Measurements from ENCODE around the gene TARBP2.

The TARBP2 gene

GRCh38 chr12:53495903-53496751 is 5.0 kb upstream of the TARBP2 start:
- DNase-seq (ENCODE audit: low read depth in 2 of 2): no peak

- no peak for DNase-seq (ENCODE audit: low read depth in 2 of 2)
These were observed 4.4 kb upstream of the TARBP2 start for GRCh38 chr12:53496752-53497032.

DNA sequence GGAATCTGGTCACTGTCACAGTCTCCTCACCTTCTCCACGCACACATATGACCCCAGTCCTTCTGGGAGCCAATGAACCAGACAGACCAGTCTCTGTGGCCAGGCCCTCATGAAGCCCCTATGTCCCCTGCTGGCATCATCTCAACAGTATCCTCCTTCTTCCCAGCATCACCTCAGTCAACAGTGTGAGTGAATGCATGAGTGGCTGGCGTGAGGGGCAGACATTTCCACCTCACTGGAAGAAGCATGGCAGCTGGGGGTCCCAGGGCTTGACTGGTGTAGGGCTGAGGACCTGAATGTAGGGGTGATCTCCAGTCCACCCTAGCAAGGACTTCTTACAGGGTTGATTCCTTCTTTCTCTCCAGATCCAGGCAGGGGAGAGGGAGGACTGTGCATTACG is 3.6 kb upstream of the TARBP2 start:
- no peak for DNase-seq (ENCODE audit: low read depth in 2 of 2)

DNA sequence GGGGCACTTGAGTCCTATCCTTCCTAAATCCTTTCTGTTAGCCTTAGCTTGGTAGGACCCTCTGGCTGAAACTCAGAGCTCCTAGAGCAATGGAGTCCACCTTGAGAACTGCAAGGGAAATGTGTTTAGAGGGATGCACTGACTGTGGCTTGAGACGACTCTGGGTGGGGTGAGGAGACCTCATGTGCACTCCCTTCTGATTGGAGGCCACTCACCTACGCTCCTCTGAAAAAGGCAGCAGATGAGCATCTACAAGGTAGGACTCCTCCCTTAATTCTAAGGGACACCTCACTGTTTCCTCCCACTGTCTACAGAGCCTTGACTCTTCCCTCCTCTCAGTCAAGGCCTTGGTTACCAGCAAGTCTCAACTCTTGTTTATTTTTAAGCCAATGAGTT is 2.9 kb upstream of the TARBP2 start:
- DNase-seq (ENCODE audit: low read depth in 2 of 2): no peak

DNA sequence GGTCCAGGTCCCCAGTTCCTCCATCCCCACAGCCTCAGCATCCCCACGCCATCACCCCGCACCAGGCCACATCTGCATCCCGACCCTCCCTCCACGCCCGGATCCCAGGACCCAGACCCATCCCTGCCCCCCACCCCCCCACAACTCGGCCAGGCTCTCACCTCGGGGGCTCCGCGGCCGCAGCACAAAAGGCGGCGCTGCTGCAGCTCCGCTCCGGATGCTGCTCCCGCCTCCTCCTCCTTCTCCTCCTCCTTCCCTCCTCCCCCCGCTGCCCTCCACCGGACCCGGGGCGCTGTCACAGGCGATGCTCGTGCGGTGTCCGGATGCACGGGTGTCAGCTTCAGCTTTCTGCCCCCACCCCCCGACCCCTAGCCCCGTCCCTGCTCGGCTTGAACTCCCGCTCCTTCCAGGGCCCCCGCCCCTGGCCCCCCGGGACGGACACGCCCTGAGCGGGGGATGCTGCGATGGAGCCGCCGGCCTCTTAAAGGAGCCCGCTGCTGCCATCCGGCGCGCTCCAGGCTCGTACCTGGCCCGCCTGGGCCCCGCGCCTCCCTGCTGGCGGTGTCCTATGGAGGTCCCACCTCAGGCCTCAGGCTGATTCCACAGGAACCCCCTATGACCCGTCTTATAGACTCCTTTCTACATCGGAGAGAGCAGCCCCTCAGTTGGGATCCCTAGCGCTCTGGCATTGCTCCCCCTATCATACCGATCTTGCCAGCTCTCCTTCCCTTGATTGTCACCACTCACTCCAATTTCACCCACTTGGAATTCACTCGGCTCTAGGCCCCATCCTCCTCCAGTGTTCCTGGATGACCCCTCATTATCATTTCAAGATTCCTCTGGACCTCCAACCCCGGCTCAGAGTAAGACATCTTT is 1.6 kb upstream of the TARBP2 start, which contains the start of gene MAP3K12:
Gene MAP3K12 (minus strand): TSS at position 193 of the 876 bp plus-strand sequence. CDS start 12,067 bp downstream, outside the sequence.
- peak; percentile 44 to 56 for DNase-seq (ENCODE audit: low read depth in 2 of 2)

DNA sequence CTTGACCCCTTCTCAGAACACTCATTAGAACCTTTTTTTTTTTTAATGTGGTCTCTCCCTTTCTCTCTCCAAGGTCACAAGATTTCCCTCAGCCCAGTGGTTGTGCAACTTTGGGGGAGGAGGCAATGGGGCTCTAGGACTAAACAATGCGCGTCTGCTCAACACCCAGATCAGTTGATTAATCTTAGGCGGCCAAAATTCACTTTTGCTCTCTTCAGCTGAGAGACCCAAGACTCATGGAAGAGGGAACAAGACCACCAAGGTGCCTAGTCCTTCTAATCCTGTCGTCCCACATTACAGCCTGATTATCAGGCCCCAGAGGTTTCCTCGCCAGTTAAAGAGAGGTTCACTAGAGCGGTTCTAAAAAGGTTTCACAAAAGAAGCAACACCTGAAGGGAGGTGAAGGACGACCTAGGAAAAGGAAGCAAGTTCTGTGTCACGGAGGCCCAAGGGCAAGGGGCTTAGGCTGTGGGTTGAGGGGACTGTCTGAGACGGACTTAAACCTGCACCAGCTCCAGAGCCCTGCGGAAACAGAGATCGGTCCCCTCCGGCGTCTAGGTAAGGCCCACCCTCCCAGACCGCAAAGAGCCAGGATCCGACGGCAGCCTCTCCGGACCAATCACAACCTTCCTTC is 824 bp upstream of the TARBP2 start:
- no peak for DNase-seq (ENCODE audit: low read depth in 2 of 2)

DNA sequence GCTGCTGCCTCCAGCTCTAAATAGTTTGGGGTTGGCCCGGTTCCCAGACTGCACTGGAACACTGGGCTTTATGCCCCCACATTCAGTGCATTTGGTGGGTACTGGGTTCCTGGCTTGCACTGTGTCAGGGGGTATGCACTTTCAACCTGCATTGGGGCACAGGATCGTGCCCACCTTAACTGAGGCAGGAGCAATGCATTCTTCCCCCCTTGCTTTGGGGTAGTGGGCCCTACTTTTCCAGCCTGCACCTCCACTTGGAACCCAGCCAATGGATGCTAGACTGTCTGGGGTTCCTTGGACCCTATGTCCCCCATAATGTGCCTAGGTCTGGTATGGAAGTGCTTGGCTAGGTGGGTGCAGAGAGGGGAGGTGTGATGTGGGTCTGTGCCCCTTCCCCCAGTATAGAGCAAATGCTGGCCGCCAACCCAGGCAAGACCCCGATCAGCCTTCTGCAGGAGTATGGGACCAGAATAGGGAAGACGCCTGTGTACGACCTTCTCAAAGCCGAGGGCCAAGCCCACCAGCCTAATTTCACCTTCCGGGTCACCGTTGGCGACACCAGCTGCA is 615 bp downstream of the TARBP2 start:
- no peak for DNase-seq (ENCODE audit: low read depth in 2 of 2)

DNA sequence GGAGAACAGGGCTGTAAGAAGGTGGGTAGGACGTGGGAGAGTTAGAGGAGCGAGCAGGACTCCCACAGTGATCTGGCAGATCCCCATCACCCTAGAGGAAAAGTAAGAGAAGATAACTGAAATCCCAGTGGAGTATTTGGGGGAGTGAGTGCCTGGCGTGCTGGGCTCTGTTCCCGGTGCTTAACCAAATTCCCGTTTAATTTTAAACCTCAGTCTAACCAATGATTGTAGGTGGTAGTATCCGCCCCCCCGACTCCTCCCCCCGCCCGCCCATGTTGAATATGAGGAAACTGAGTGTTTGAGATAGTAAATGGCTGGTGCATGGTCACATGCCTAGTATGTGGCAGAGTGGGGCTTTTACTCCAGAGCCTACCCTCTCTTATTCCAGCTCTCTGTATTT is 1.2 kb downstream of the TARBP2 start:
- no peak for DNase-seq (ENCODE audit: low read depth in 2 of 2)

DNA sequence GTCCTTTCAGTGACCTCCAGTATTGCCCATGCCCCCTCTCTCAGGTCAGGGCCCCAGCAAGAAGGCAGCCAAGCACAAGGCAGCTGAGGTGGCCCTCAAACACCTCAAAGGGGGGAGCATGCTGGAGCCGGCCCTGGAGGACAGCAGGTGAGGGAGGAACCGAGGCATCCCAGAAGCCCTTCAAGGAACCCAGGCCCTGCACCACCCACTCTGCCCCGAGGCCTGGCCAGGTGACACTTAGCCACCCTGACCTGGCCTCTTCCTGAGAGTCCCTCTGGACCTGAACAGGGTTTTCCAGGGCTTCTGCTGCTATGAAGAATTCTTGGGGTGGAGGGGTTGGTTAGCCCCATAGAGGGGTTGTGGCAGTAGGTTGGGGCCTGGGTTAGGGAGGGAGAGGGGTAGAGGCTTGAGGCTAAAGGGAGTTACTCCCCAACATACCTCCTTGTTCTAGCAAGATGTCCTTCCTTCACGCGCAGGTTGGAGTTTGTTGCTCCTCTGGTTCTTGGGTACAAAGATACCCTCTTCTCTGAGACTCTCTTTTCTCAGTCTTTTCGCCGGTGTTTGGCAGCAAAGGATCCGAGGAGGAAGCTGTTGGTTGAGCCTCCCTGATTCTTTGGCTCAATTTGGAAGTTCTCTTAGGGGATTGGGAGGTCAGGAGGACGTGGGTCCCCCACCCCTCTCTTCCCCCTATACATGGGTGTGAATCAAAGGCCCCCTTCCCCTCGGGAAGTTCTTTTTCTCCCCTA is 2.1 kb downstream of the TARBP2 start:
- DNase-seq (ENCODE audit: low read depth in 2 of 2): no peak

- no peak for DNase-seq (ENCODE audit: low read depth in 2 of 2)
These were observed 3.2 kb downstream of the TARBP2 start for GRCh38 chr12:53504004-53504920.

- no peak for DNase-seq (ENCODE audit: low read depth in 2 of 2)
These were observed 4.0 kb downstream of the TARBP2 start for GRCh38 chr12:53505086-53505485.

DNA sequence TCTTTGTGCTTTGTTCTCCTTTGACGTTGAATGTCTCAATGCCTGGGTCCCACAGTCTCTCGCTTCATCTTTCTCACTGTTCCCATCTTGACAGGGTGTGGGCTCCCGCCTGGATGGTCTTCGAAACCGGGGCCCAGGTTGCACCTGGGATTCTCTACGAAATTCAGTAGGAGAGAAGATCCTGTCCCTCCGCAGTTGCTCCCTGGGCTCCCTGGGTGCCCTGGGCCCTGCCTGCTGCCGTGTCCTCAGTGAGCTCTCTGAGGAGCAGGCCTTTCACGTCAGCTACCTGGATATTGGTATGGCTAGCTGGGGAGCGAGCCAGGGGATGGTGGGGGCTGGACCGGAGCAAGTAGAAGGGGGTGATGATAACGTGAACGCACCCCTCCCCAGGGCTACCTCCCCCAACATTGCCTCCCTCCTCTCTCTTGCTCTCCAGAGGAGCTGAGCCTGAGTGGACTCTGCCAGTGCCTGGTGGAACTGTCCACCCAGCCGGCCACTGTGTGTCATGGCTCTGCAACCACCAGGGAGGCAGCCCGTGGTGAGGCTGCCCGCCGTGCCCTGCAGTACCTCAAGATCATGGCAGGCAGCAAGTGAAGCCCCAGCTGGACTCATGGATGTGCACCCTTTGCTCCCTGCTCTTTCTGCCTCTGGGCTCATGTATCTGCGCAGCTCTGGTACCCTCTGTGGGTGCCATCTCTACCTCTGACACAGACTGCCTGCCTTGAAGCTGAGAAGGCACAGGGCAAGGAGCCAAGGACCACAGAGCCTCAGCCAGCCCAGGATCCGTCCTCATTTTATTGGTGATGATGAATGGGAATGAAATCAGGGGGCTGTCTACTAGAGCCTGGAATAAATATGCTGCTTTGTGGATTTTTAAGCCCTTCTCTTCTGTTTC is 4.7 kb downstream of the TARBP2 start:
- no peak for DNase-seq (ENCODE audit: low read depth in 2 of 2)

- DNase-seq (ENCODE audit: low read depth in 2 of 2): no peak
These were observed 5.3 kb downstream of the TARBP2 start for GRCh38 chr12:53506450-53506785.

DNA sequence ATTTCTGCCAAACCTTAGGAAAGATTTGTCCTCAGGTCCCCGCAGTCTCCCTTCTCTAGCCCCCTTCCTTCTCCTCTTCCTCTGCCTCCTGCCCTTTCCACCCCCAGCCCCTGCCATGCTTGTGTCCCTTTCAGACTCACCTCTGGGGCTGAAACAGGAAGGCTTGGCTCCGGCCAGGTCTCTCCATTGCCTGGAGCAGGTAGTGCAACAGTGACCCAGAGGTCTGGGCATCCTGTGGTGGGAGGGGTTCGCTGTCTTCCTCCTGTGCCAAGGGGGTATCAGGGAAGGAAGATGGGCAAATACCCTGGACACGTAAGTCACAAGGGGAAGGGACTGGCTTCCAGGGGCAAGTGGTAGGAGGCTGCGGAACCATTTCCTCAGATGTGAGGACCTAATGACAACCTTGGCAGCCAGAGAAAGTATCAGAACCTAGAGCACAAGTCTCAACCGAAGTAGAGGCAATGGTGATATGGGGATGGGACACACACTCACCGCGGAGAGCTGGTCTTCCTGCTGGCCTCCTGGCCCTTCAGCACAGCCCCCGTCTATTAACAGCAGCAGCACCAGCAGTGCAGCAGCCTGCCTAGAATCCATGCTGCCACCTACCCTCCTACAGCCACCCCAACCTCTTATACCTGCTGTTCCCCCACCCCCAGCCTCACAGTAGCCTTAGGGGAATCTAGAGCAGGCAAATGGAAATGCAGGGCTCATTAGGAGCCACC is 6.0 kb downstream of the TARBP2 start, which contains the start of gene NPFF:
Gene NPFF (minus strand): TSS at position 604 of the 722 bp plus-strand sequence. CDS start 10 bp downstream, at position 594.
- no peak for DNase-seq (ENCODE audit: low read depth in 2 of 2)

DNA sequence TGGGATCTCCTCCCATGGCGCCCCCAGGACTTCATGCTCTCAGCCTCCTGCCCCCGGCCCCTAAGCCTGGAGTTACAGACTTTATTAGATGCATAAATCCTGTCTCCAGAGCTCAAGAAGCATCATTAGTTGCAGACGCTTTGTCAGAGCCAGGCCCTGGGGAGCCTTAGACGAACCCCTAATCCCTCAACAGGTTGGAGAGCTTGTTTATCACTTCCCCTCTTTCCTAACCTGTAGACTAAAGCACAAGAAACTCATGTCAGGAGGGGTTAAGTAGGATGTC is 6.5 kb downstream of the TARBP2 start:
- no peak for DNase-seq (ENCODE audit: low read depth in 2 of 2)

- peak; percentile 73 to 83 for DNase-seq (ENCODE audit: low read depth in 2 of 2)
These were observed 7.6 kb downstream of the TARBP2 start for GRCh38 chr12:53508534-53509170.

GRCh38 chr12:53510181-53510812 is 9.2 kb downstream of the TARBP2 start:
- no peak for DNase-seq (ENCODE audit: low read depth in 2 of 2)
